SKM-1 treated with dmso at 0.1 percent for 144 hours (cell line): ENCODE data around the gene CNTN1.
"Not testable (repeated sequence)": the region's sequence is repeated elsewhere in the genome, so short reads cannot be mapped to it uniquely, and the experiment has no call there.

Experiments used
- DNase-seq: peaks from one replicate; lab custom pipeline; 2025; ENCODE audit not compliant: unreplicated experiment; lab: John Stamatoyannopoulos, UW

Gene CNTN1

GRCh38 chr12:41023836-41024235 is 331.6 kb downstream of the CNTN1 start:
- DNase-seq = no peak

GRCh38 chr12:41026151-41026550 is 333.9 kb downstream of the CNTN1 start:
- DNase-seq = no peak

- no peak for DNase-seq
Measured at GRCh38 chr12:41032386-41032785, 340.1 kb downstream of the CNTN1 start.

- DNase-seq = no peak
Measured at GRCh38 chr12:41034686-41035085, 342.4 kb downstream of the CNTN1 start.

GRCh38 chr12:41039461-41039860 is 347.2 kb downstream of the CNTN1 start:
- DNase-seq = no peak

GRCh38 chr12:41045509-41045908 is 353.3 kb downstream of the CNTN1 start:
- DNase-seq = no peak

- DNase-seq = no peak
Measured at GRCh38 chr12:41049033-41049432, 356.8 kb downstream of the CNTN1 start.

GRCh38 chr12:41051954-41052353 is 359.7 kb downstream of the CNTN1 start:
- no peak for DNase-seq

GRCh38 chr12:41052441-41052840 is 360.2 kb downstream of the CNTN1 start:
- no peak for DNase-seq

GRCh38 chr12:41053046-41053445 is 360.8 kb downstream of the CNTN1 start:
- no peak for DNase-seq

- DNase-seq = no peak
Measured at GRCh38 chr12:41055875-41056577, 363.8 kb downstream of the CNTN1 start.

- DNase-seq = no peak
Measured at GRCh38 chr12:41058266-41058665, 366.0 kb downstream of the CNTN1 start.

GRCh38 chr12:41061192-41061591 is 369.0 kb downstream of the CNTN1 start:
- no peak for DNase-seq

GRCh38 chr12:41064411-41064810 is 372.2 kb downstream of the CNTN1 start:
- DNase-seq = no peak

GRCh38 chr12:41067941-41068645 is 375.9 kb downstream of the CNTN1 start:
- no peak for DNase-seq

GRCh38 chr12:41073633-41074472 is 381.6 kb downstream of the CNTN1 start:
- DNase-seq = no peak

- no peak for DNase-seq
Measured at GRCh38 chr12:41074473-41074769, 382.2 kb downstream of the CNTN1 start.

GRCh38 chr12:41076114-41076513 is 383.9 kb downstream of the CNTN1 start:
- DNase-seq = no peak

GRCh38 chr12:41081241-41081640 is 389.0 kb downstream of the CNTN1 start:
- not testable (repeated sequence) for DNase-seq

- DNase-seq = no peak
Measured at GRCh38 chr12:41089438-41089837, 397.2 kb downstream of the CNTN1 start.

GRCh38 chr12:41092115-41092514 is 399.9 kb downstream of the CNTN1 start:
- DNase-seq = no peak

GRCh38 chr12:41096797-41097196 is 404.6 kb downstream of the CNTN1 start:
- no peak for DNase-seq
